KOPT-K1 (cell line): ENCODE measurements around the gene EIF4A3.

Source experiments
- H3K27ac ChIP-seq: fragments of 200-600 bp; sonication (generic); 2 replicates; pipeline ENCODE4 v1.5.1; 2016; ENCODE audit warnings: antibody characterized with exemption, mild to moderate bottlenecking, low read depth, low read length; ENCODE audit not compliant: poor library complexity, severe bottlenecking
- H3K36me3 ChIP-seq: fragments of 200-600 bp; sonication (generic); 2 replicates; pipeline ENCODE4 v1.5.1; 2017; ENCODE audit warnings: antibody characterized with exemption, mild to moderate bottlenecking, low read length, moderate library complexity; ENCODE audit not compliant: insufficient read depth
- H3K9me3 ChIP-seq: fragments of 200-600 bp; sonication (generic); 2 replicates; pipeline ENCODE4 v1.5.1; 2017; ENCODE audit warnings: antibody characterized with exemption, low read length, mild to moderate bottlenecking; ENCODE audit not compliant: insufficient read depth, poor library complexity, severe bottlenecking

Gene EIF4A3

GRCh38 chr17:80147035-80147822 lies at the start of gene EIF4A3:
TSS of gene EIF4A3 (minus strand) at chr17:80147128. CDS start at chr17:80146961, 167 bp downstream.
- peak within 1 kb of the TSS; percentile 78 for H3K27ac ChIP-seq
- peaks cover 36% of the 10 kb centered on the region for H3K36me3 ChIP-seq

GRCh38 chr17:80196652-80197051 lies 49.7 kb upstream of the EIF4A3 start:
- Histone ChIP-seq H3K27ac (no peak overlapping the region), H3K36me3 (no peaks in the 10 kb centered on the region), H3K9me3 (no peaks in the 10 kb centered on the region)

More at GRCh38 chr17:80147035-80147822, at the start of gene EIF4A3:
- peaks cover 5% of the 10 kb centered on the region for H3K9me3 ChIP-seq

GRCh38 chr17:80195671-80196529 lies 49.0 kb upstream of the EIF4A3 start:
- no peak overlapping the region for H3K27ac ChIP-seq
- H3K36me3 ChIP-seq, result no peaks in the 10 kb centered on the region

DNA sequence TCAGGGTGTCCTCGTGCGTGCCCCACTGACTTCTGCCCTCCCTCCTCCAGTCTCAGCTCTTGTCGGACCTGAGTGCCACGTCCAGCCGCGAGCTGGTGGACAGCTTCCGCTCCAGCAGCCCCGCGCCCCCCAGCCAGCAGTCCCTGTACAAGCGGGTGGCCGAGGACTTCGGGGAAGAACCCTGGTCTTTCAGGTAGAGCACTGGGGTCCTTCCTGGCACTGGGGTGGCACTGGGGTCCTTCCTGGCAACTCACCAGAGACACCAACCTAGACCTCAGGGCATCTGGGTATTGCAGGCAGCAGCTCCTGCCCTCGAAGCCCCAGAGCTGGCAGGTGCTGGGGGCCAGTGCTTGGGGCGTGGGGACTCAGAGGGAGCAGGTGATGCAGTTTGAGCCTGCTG lies 48.2 kb upstream of the EIF4A3 start:
- no peak overlapping the region for H3K27ac ChIP-seq
- no peaks in the 10 kb centered on the region for H3K36me3 ChIP-seq
- no peaks in the 10 kb centered on the region for H3K9me3 ChIP-seq

More at GRCh38 chr17:80195671-80196529, 49.0 kb upstream of the EIF4A3 start:
- no peaks in the 10 kb centered on the region for H3K9me3 ChIP-seq

GRCh38 chr17:80191865-80192661 lies 45.1 kb upstream of the EIF4A3 start:
- Histone ChIP-seq H3K36me3 (no peaks in the 10 kb centered on the region), H3K9me3 (no peaks in the 10 kb centered on the region), H3K27ac (no peak overlapping the region)

- Histone ChIP-seq H3K27ac (no peak overlapping the region), H3K36me3 (no peaks in the 10 kb centered on the region), H3K9me3 (no peaks in the 10 kb centered on the region)
These were observed 44.3 kb upstream of the EIF4A3 start for GRCh38 chr17:80191192-80191591.

- no peak overlapping the region for H3K27ac ChIP-seq
- H3K9me3 ChIP-seq, result no peaks in the 10 kb centered on the region
- no peaks in the 10 kb centered on the region for H3K36me3 ChIP-seq
These were observed 43.8 kb upstream of the EIF4A3 start for GRCh38 chr17:80190716-80191115.

GRCh38 chr17:80189611-80190010 lies 42.7 kb upstream of the EIF4A3 start:
- Histone ChIP-seq H3K27ac (no peak overlapping the region), H3K9me3 (no peaks in the 10 kb centered on the region), H3K36me3 (no peaks in the 10 kb centered on the region)

DNA sequence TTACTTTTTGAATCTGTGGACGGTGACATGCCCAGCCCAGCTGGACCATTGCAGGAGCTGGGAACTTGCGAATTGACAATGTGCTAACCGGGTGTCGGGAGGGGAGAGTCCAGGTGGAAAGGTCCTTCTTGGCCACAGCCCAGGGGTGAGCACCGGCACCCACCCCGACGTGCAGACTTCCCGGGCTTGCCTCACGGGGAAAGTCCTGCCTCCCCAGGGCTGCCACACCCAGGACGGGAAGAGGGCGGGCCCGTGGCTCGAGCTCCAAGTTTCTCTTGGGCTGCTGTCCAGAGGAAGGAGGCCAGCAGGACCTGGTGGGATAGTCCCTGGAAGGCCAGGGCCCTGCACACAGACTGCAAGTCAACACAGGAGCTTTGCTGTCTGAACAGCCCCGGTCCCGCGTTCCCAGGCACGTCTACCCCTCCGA lies 40.6 kb upstream of the EIF4A3 start:
- Histone ChIP-seq H3K9me3 (no peaks in the 10 kb centered on the region), H3K36me3 (no peaks in the 10 kb centered on the region)

DNA sequence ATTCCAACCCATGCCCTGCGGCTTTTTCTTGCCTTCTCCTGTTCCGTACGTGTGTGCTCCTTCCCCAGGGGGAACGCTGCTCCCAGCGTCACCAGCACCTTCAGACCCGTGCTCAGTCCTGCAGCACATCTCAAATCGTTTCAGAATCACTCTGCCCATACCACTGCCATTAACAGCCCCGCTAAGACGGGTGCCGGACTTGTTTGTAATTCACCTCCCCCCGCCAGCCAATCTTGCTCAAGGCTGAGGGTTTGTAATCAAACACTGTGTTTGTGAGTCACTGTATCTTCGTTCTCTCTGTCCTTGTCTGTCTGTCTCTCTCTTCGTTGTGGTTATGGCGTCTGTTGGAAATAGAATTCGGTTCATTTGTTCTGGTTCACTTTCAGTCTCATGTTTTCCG lies 40.2 kb upstream of the EIF4A3 start:
- Histone ChIP-seq H3K9me3 (no peaks in the 10 kb centered on the region), H3K36me3 (no peaks in the 10 kb centered on the region), H3K27ac (no peak overlapping the region)

More for the DNA sequence above, 40.6 kb upstream of the EIF4A3 start:
- H3K27ac ChIP-seq, result no peak overlapping the region

- H3K27ac ChIP-seq, result no peak overlapping the region
- no peaks in the 10 kb centered on the region for H3K9me3 ChIP-seq
- H3K36me3 ChIP-seq, result no peaks in the 10 kb centered on the region
These were observed 39.0 kb upstream of the EIF4A3 start for GRCh38 chr17:80185968-80186367.

- H3K9me3 ChIP-seq, result no peaks in the 10 kb centered on the region
- no peak overlapping the region for H3K27ac ChIP-seq
- H3K36me3 ChIP-seq, result no peaks in the 10 kb centered on the region
These were observed 37.4 kb upstream of the EIF4A3 start for GRCh38 chr17:80184423-80184714.

DNA sequence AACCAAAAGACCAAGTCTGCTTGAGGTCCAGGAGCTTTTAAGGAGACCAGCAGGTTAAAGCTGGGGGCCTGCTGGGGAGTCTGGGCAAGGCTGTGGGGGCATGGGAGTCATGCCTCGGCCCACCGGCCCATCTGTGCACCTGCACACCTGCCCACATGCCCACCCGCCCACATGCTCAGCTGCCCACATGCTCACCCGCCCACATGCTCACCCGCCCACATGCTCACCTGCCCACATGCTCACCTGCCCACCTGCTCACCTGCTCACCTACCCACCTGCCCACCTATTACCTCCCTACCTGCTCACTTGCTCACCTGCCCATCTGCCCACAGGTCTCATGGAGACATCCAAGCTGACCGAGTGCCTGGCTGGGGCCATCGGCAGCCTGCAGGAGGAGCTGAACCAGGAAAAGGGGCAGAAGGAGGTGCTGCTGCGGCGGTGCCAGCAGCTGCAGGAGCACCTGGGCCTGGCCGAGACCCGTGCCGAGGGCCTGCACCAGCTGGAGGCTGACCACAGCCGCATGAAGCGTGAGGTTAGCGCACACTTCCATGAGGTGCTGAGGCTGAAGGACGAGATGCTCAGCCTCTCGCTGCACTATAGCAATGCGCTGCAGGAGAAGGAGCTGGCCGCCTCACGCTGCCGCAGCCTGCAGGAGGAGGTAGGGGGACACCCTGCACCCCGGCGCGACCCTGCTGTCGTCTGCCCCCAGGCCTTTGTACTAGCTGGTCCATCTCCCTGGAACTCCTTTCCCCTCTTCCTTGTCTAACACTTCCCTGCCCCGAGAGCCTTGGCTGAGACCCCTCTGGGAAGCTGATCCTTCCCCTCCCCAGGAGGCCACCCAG lies 36.9 kb upstream of the EIF4A3 start:
- Histone ChIP-seq H3K27ac (no peak overlapping the region), H3K9me3 (no peaks in the 10 kb centered on the region), H3K36me3 (no peaks in the 10 kb centered on the region)

DNA sequence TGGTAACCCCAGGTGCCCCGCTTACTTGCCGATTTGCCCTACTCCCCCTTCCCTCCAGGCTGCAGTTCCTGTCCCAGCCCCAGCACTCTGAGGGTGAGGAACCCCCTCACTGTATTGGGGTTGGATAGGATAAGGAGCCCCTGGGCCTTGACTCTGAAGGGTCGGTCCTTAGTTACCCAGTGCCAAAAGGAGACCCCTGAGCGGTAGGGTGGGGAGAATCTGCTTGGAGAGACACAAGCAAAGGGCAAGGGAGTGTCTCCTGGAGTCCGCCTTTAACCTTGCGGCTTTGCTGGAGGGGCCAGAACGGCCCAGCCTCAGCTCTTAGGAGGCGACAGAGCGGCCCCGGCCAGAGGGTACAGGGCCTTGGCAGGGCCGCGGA lies 35.9 kb upstream of the EIF4A3 start:
- Histone ChIP-seq H3K36me3 (no peaks in the 10 kb centered on the region), H3K27ac (no peak overlapping the region), H3K9me3 (no peaks in the 10 kb centered on the region)
